ENCODE results near the gene SAA4. TPM values are rescaled to one million over a fixed set of nuclear protein-coding genes. Genes with fewer than 3 reads are reported as not detected.

Gene SAA4
- total RNA-seq = not detected in 2 replicates

DNA sequence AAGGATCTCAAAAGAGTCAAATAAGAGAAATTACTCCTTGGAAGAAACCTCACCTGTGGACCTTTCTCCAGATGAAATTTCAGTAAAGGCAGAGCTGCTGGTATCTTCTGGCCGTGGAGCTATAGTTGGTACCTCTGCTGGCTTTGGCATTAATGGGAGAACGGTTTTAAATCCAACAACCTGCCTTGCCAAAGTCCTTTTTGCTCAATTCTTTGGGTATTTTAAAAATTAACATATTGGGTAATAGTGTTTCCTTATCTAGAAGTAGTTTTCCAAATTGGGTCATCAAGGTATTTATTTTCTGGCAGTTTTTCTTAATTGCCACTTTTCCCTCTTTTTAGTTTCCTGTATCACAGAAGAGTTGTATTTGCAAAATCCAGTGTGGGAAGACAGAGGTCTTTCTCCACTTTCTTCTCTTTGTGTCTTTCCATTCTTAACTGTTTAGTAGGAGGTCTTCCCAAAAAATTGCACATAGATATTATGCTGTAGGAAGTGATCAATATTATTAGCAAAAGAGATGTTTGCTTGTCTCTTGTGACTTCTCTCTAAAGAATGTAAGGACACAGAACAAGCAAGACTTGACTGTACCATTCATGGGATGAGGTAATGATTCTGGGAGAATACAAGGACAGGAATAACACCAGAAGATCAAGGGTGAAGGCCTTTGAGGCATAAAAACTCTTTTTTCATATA lies at the start of gene SAA4:
TSS of gene SAA4 (minus strand) at position 139 of the 693 bp plus-strand sequence. CDS start 876 bp downstream, outside the sequence.

GRCh38 chr11:18265949-18266348 lies 29.3 kb upstream of the SAA4 start, which contains the start of gene SAA1:
Gene SAA1 (plus strand): TSS chr11:18266264. CDS start chr11:18266888, 624 bp downstream.

GRCh38 chr11:18248561-18248960 lies 12.0 kb upstream of the SAA4 start, which contains the start of gene SAA2:
Gene SAA2 (minus strand): TSS chr11:18248668. CDS start chr11:18248011, 657 bp downstream.

Other genes starting within 250 kb of the SAA4 start
- gene SERGEF, start 223.8 kb downstream of the SAA4 start, total RNA-seq = 22.0 and 22.1 TPM in 2 replicates
- gene TPH1, start 190.5 kb downstream of the SAA4 start, total RNA-seq = 0.03 and 0.07 TPM in 2 replicates
- gene SAAL1, start 130.7 kb downstream of the SAA4 start, total RNA-seq = 7.1 and 11.1 TPM in 2 replicates
- not detected in 2 replicates for gene MRGPRX3, start 104.2 kb downstream of the SAA4 start, total RNA-seq
- not detected in 2 replicates for gene MRGPRX4, start 64.0 kb downstream of the SAA4 start, total RNA-seq
- 0.46 and 40.6 TPM in 2 replicates for gene SAA2, start 11.9 kb upstream of the SAA4 start, total RNA-seq
- gene SAA1, start 29.5 kb upstream of the SAA4 start, total RNA-seq = 28.7 TPM in 1 of 2 replicates, not detected in the other
- gene HPS5, start 85.3 kb upstream of the SAA4 start, total RNA-seq = 47.5 and 48.2 TPM in 2 replicates
- 58.8 and 64.6 TPM in 2 replicates for gene GTF2H1, start 85.8 kb upstream of the SAA4 start, total RNA-seq
- gene LDHA, start 157.8 kb upstream of the SAA4 start, total RNA-seq = 1,096 and 1,193 TPM in 2 replicates
- gene LDHC, start 175.5 kb upstream of the SAA4 start, total RNA-seq = not detected in 2 replicates
- gene LDHAL6A, start 219.1 kb upstream of the SAA4 start, total RNA-seq = not detected in 2 replicates